Anterior cingulate cortex (tissue), 58 donors: ENCODE data around the gene CDH5.
"Not testable (repeated sequence)": the region's sequence is repeated elsewhere in the genome, so short reads cannot be mapped to it uniquely, and the experiment has no call there.

ENCODE experiments used
- DNase-seq, 58 donors: peaks; one replicate each; lab custom pipeline; 2025; lab: John Stamatoyannopoulos, UW

The CDH5 gene

DNA sequence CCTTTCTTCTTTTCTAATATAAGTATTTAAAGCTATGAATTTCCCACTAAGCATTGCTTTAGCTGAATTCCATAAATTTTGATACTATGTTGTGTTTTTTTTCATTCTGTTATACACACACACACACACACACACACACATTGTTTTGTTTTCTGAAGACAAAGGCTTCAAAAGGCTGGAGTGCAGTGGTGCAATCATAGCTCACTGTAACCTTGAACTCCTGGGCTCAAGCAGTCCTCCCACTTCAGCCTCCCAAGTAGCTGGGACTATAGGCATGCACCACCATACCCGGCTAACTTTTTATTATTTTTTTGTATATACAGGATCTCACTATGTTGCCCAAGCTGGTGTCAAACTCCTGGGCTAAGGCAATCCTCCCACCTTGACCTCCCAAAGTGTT lies 86.7 kb downstream of the CDH5 start:
- not testable (repeated sequence) for DNase-seq
